Upper lobe of left lung (tissue), 6 donors: ENCODE results near the gene CARD19. TPM values are rescaled to one million over a fixed set of nuclear protein-coding genes. Genes with fewer than 3 reads are reported as not detected.

Experiments
- ATAC-seq, 2 donors: fragments of 200-7000 bp; cut with Tn5 transposase; one replicate each; pipeline ENCODE4 v1.9.1; 2022; ENCODE audit warnings: mild to moderate bottlenecking in 2 of 2, moderate library complexity in 2 of 2; ENCODE audit not compliant: low FRiP score in 2 of 2
- DNase-seq, 2 donors: peaks; one replicate each; pipeline ENCODE4 v3.0.0-alpha.2; 2019 to 2020
- H3K27ac ChIP-seq, 4 donors: fragments of 200-600 bp; sonication (generic); one replicate each; pipeline ENCODE4 v1.5.1; 2016 to 2019
- H3K27me3 ChIP-seq, 4 donors: fragments of 200-600 bp; sonication (generic); one replicate each; pipeline ENCODE4 v1.5.1; 2017 to 2019
- H3K36me3 ChIP-seq, 4 donors: fragments of 200-600 bp; sonication (generic); one replicate each; pipeline ENCODE4 v1.5.1; 2016 to 2019
- H3K4me1 ChIP-seq, 4 donors: fragments of 200-600 bp; sonication (generic); one replicate each; pipeline ENCODE4 v1.5.1; 2018 to 2019
- H3K4me3 ChIP-seq, 4 donors: fragments of 200-600 bp; sonication (generic); one replicate each; pipeline ENCODE4 v1.5.1; 2017 to 2019; ENCODE audit warnings: mild to moderate bottlenecking in 2 of 4, moderate library complexity in 1 of 4
- H3K9me3 ChIP-seq, 4 donors: fragments of 200-600 bp; sonication (generic); one replicate each; pipeline ENCODE4 v1.5.1; 2018 to 2019
- CTCF ChIP-seq, 6 experiments: fragments of 450-650 bp in 4 of 6; fragments of 200-600 bp in 2 of 6; sonication (generic) in 2 of 6; IDR thresholded peaks; one replicate each; pipeline ENCODE4 v1.5.1; 2016 to 2019; ENCODE audit warnings: antibody characterized with exemption in 6 of 6
- EP300 ChIP-seq, 4 donors: sonication (generic); formaldehyde crosslinking; IDR thresholded peaks; one replicate each; pipeline ENCODE4 v1.5.1; 2017; ENCODE audit warnings: antibody characterized with exemption in 4 of 4, control low read depth in 2 of 4
- POLR2A ChIP-seq, 4 donors: fragments of 450-650 bp; IDR thresholded peaks; one replicate each; pipeline ENCODE4 v1.5.1; 2016 to 2017; ENCODE audit warnings: antibody characterized with exemption in 4 of 4, mild to moderate bottlenecking in 2 of 4
- POLR2AphosphoS5 ChIP-seq, 2 donors: sonication (generic); formaldehyde crosslinking; IDR thresholded peaks; one replicate each; pipeline ENCODE4 v1.5.1; 2017; ENCODE audit warnings: antibody characterized with exemption in 2 of 2
- WGBS, 2 donors: methylation state at CpG; one replicate each; pipeline ENCODE4 v1.1.5; 2017 to 2018; 5-methylcytosine and 5-hydroxymethylcytosine counted together
- total RNA-seq, 6 donors: library from RNA; depleted of rRNA in 4 of 6; stranded (reverse); fragments of >200 nt in 4 of 6; gene quantifications; one replicate each; pipeline versions ENCODE4 v1.1.0 to v1.2.1, GENCODE V29; 2016 to 2021
- donor health status: DM: no; HTN: no; CAD: no; lungs with moderate emphysema.
- donor health status: DM: no; HTN: yes; CAD: no; lungs with severe emphysema.

CARD19 gene
- 10 to 100 TPM; 34.7 to 92.3 (median 41.7) TPM for total RNA-seq

GRCh38 chr9:93096131-93096802 is at the start of gene CARD19:
Gene CARD19 (plus strand): TSS chr9:93096217. CDS start chr9:93096346, 129 bp downstream.
- no peak for TF ChIP-seq EP300 (IDR thresholded peaks at IDR 0.05)
- peak in 3 of 4 donors; percentile 93 to 99 (median 99) for TF ChIP-seq POLR2A (IDR thresholded peaks at IDR 0.05)
- peak in 3 of 6 experiments; percentile 10 to 41 (median 38) for TF ChIP-seq CTCF (IDR thresholded peaks at IDR 0.05)
- peak; percentile 91 to 97 for TF ChIP-seq POLR2AphosphoS5 (IDR thresholded peaks at IDR 0.05)
- peaks cover 57 to 63% (median 61%) of the 10 kb centered on the region in 4 donors for H3K4me1 ChIP-seq
- 0% methylated on average over 8 to 23 of the region's 65 CpGs for WGBS, 2 donors

GRCh38 chr9:93048566-93049448 is 47.2 kb upstream of the CARD19 start:
- Histone ChIP-seq H3K9me3 (no peaks in the 10 kb centered on the region), H3K27ac (no peak overlapping the region)
- no peak for ATAC-seq

More at GRCh38 chr9:93096131-93096802, at the start of gene CARD19:
- Histone ChIP-seq H3K27me3 (no peaks in the 10 kb centered on the region), H3K9me3 (peaks cover 0 to 7% (median 0%) of the 10 kb centered on the region in 4 donors), H3K4me3 (peak within 1 kb of the TSS; percentile 67 to 90 (median 86)), H3K27ac (peak within 1 kb of the TSS; percentile 89 to 98 (median 97)), H3K36me3 (no peaks in the 10 kb centered on the region)
- DNase-seq (peak in 1 of 2 donors; percentile 71), ATAC-seq (peak in 1 of 2 donors; percentile 13)

GRCh38 chr9:93049491-93049890 is 46.5 kb upstream of the CARD19 start:
- no peaks in the 10 kb centered on the region for H3K36me3 ChIP-seq
- H3K4me3 ChIP-seq = no peak overlapping the region
- no peak for DNase-seq
- peaks cover 8 to 26% (median 23%) of the 10 kb centered on the region in 4 donors for H3K4me1 ChIP-seq
- WGBS, 2 donors = 89 to 91% methylated on average over 4 of the region's 4 CpGs
- H3K9me3 ChIP-seq = no peaks in the 10 kb centered on the region
- TF ChIP-seq POLR2AphosphoS5 (IDR thresholded peaks at IDR 0.05) (no peak), POLR2A (IDR thresholded peaks at IDR 0.05) (no peak), CTCF (IDR thresholded peaks at IDR 0.05) (no peak), EP300 (IDR thresholded peaks at IDR 0.05) (no peak)
- no peak overlapping the region for H3K27ac ChIP-seq
- no peak for ATAC-seq
- H3K27me3 ChIP-seq = no peaks in the 10 kb centered on the region

More at GRCh38 chr9:93048566-93049448, 47.2 kb upstream of the CARD19 start:
- no peaks in the 10 kb centered on the region for H3K27me3 ChIP-seq
- no peak overlapping the region for H3K4me3 ChIP-seq
- no peaks in the 10 kb centered on the region for H3K36me3 ChIP-seq
- TF ChIP-seq POLR2AphosphoS5 (IDR thresholded peaks at IDR 0.05) = no peak
- no peak for TF ChIP-seq CTCF (IDR thresholded peaks at IDR 0.05)
- TF ChIP-seq POLR2A (IDR thresholded peaks at IDR 0.05) = no peak
- TF ChIP-seq EP300 (IDR thresholded peaks at IDR 0.05) = no peak
- 86 to 93% methylated on average over 7 to 8 of the region's 8 CpGs for WGBS, 2 donors
- DNase-seq = no peak
- H3K4me1 ChIP-seq = peaks cover 5 to 22% (median 21%) of the 10 kb centered on the region in 4 donors

GRCh38 chr9:93050231-93050630 is 45.8 kb upstream of the CARD19 start:
- H3K9me3 ChIP-seq = no peaks in the 10 kb centered on the region
- no peaks in the 10 kb centered on the region for H3K36me3 ChIP-seq
- no peak overlapping the region for H3K4me3 ChIP-seq
- DNase-seq = no peak
- no peaks in the 10 kb centered on the region for H3K27me3 ChIP-seq
- no peak overlapping the region for H3K27ac ChIP-seq
- ATAC-seq = no peak
- WGBS, 2 donors = 87% methylated on average over 3 to 4 of the region's 4 CpGs
- H3K4me1 ChIP-seq = peaks cover 12 to 30% (median 23%) of the 10 kb centered on the region in 4 donors
- no peak for TF ChIP-seq POLR2A (IDR thresholded peaks at IDR 0.05)
- TF ChIP-seq EP300 (IDR thresholded peaks at IDR 0.05) = no peak
- no peak for TF ChIP-seq CTCF (IDR thresholded peaks at IDR 0.05)
- no peak for TF ChIP-seq POLR2AphosphoS5 (IDR thresholded peaks at IDR 0.05)
